GM23338 (cell line): Measurements from ENCODE around the gene ERC2. TPM values are rescaled to one million over a fixed set of nuclear protein-coding genes. Genes with fewer than 3 reads are reported as not detected.

ENCODE experiments used
- ATAC-seq: fragments of 200-7000 bp; cut with Tn5 transposase; 3 replicates; pipeline ENCODE4 v1.9.1; 2020
- DNase-seq: peaks from one replicate; pipeline ENCODE4 v3.0.0-alpha.2; 2015; ENCODE audit warnings: low spot score
- H2AFZ ChIP-seq: fragments of 200-600 bp; sonication (generic); 2 replicates; pipeline ENCODE4 v1.8.0; 2016; ENCODE audit warnings: antibody characterized with exemption, mild to moderate bottlenecking, moderate library complexity
- H3F3A ChIP-seq: fragments of 200-600 bp; sonication (generic); replicated peaks from 2 replicates; pipeline ENCODE4 v1.8.0; 2017; ENCODE audit warnings: antibody characterized with exemption, mixed run types, low read depth
- H3K27ac ChIP-seq: fragments of 200-600 bp; sonication (generic); 2 replicates; pipeline ENCODE4 v1.6.1; 2016; ENCODE audit warnings: low read depth
- H3K27me3 ChIP-seq: fragments of 200-600 bp; sonication (generic); 2 replicates; pipeline ENCODE4 v1.8.0; 2016; ENCODE audit warnings: mild to moderate bottlenecking, mixed run types, moderate library complexity; ENCODE audit not compliant: insufficient read depth
- H3K36me3 ChIP-seq: fragments of 200-600 bp; sonication (generic); 2 replicates; pipeline ENCODE4 v1.8.0; 2016; ENCODE audit warnings: mild to moderate bottlenecking; ENCODE audit not compliant: insufficient read depth
- H3K4me1 ChIP-seq: fragments of 200-600 bp; sonication (generic); 2 replicates; pipeline ENCODE4 v1.8.0; 2016; ENCODE audit warnings: mild to moderate bottlenecking, moderate library complexity; ENCODE audit not compliant: insufficient read depth
- H3K4me2 ChIP-seq: fragments of 200-600 bp; sonication (generic); 2 replicates; pipeline ENCODE4 v1.7.1; 2017; ENCODE audit warnings: mixed run types
- H3K4me3 ChIP-seq: fragments of 200-600 bp; sonication (generic); 2 replicates; pipeline ENCODE4 v1.6.1; 2016; ENCODE audit warnings: mixed run types
- H3K79me2 ChIP-seq: fragments of 200-600 bp; sonication (generic); replicated peaks from 2 replicates; pipeline ENCODE4 v1.8.0; 2017; ENCODE audit warnings: mild to moderate bottlenecking; ENCODE audit not compliant: insufficient read depth
- H3K9me2 ChIP-seq: fragments of 200-600 bp; sonication (generic); 2 replicates; pipeline ENCODE4 v1.8.0; 2017; ENCODE audit not compliant: insufficient read depth
- H4K20me1 ChIP-seq: fragments of 200-600 bp; sonication (generic); replicated peaks from 2 replicates; pipeline ENCODE4 v1.8.0; 2017; ENCODE audit warnings: mild to moderate bottlenecking; ENCODE audit not compliant: insufficient read depth
- H3K27ac Mint-ChIP-seq: 2 replicates; pipeline ENCODE4 v1.8.0; 2020; ENCODE audit warnings: inconsistent platforms, mild to moderate bottlenecking, moderate library complexity, mixed read lengths
- H3K27me3 Mint-ChIP-seq: 3 replicates; pipeline ENCODE4 v1.8.0; 2022; ENCODE audit warnings: low read depth, mild to moderate bottlenecking, moderate library complexity, mixed read lengths, inconsistent platforms; ENCODE audit not compliant: insufficient read depth, poor library complexity
- H3K36me3 Mint-ChIP-seq: 3 replicates; pipeline ENCODE4 v1.8.0; 2021; ENCODE audit warnings: low read depth, mild to moderate bottlenecking, inconsistent platforms, moderate library complexity, mixed read lengths
- H3K4me1 Mint-ChIP-seq: 3 replicates; pipeline ENCODE4 v1.8.0; 2020; ENCODE audit warnings: mild to moderate bottlenecking, inconsistent platforms, mixed read lengths
- H3K4me3 Mint-ChIP-seq: 3 replicates; pipeline ENCODE4 v1.8.0; 2021; ENCODE audit warnings: moderate library complexity, mild to moderate bottlenecking, inconsistent platforms, mixed read lengths
- H3K9me3 Mint-ChIP-seq: 3 replicates; pipeline ENCODE4 v1.8.0; 2020; ENCODE audit warnings: moderate library complexity, mild to moderate bottlenecking, inconsistent platforms, mixed read lengths
- EZH2 ChIP-seq: fragments of 200-600 bp; sonication (generic); IDR thresholded peaks from one replicate; pipeline ENCODE4 v1.8.0; 2017; ENCODE audit warnings: antibody characterized with exemption, mild to moderate bottlenecking, low read depth; ENCODE audit not compliant: unreplicated experiment
- EZH2phosphoT487 ChIP-seq: fragments of 200-600 bp; sonication (generic); IDR thresholded peaks from one replicate; pipeline ENCODE4 v1.8.1; 2018; ENCODE audit warnings: antibody characterized with exemption; ENCODE audit not compliant: unreplicated experiment
- JUNB ChIP-seq: IDR thresholded peaks from one replicate; pipeline ENCODE4 v1.6.1; 2016; ENCODE audit warnings: antibody characterized with exemption; ENCODE audit not compliant: unreplicated experiment
- NANOG ChIP-seq: IDR thresholded peaks from 2 replicates; pipeline ENCODE4 v1.6.1; 2016; ENCODE audit warnings: antibody characterized with exemption, borderline replicate concordance
- POLR2AphosphoS5 ChIP-seq: IDR thresholded peaks from 2 replicates; pipeline ENCODE4 v1.6.1; 2016; ENCODE audit warnings: antibody characterized with exemption, low read depth
- STAT1 ChIP-seq: IDR thresholded peaks from one replicate; pipeline ENCODE4 v1.6.1; 2016; ENCODE audit warnings: antibody characterized with exemption; ENCODE audit not compliant: unreplicated experiment
- ZNF114 ChIP-seq: fragments of 250-450 bp; sonication (Bioruptor Pico); IDR thresholded peaks from 2 replicates; pipeline ENCODE4 v1.5.0; 2020; ENCODE audit warnings: mild to moderate bottlenecking, moderate library complexity
- ZNF331 ChIP-seq: fragments of 250-450 bp; sonication (Bioruptor Pico); IDR thresholded peaks from 2 replicates; pipeline ENCODE4 v1.5.0; 2020; ENCODE audit warnings: low read depth, mild to moderate bottlenecking, moderate library complexity
- ZNF462 ChIP-seq: fragments of 250-450 bp; sonication (Bioruptor Pico); IDR thresholded peaks from 2 replicates; pipeline ENCODE4 v1.5.0; 2020; ENCODE audit warnings: mild to moderate bottlenecking, moderate library complexity
- polyA plus RNA-seq: library from polyadenylated mRNA; unstranded; fragments of >200 nt; fragmentation: Nextera tagmentation; extraction: Ambion mirVana; gene quantifications from 2 replicates; pipeline ENCODE4 v1.2.1, GENCODE V29; 2016
- total RNA-seq: library from RNA; depleted of rRNA; stranded (reverse); fragments of >200 nt; shearing (Covaris generic); gene quantifications from 2 replicates; pipeline ENCODE4 v1.2.3, GENCODE V29; 2014
- TF ChIP-seq, protein P1 (sequence below), 2 experiments: fragments of 200-600 bp in 1 of 2; sonication (generic) in 1 of 2; conservative IDR thresholded peaks; 2 replicates each; pipeline versions ENCODE4 v1.5.1 to v1.6.1; 2016 to 2017; ENCODE audit warnings: antibody characterized with exemption in 2 of 2, low read depth in 2 of 2, mild to moderate bottlenecking in 2 of 2, moderate library complexity in 1 of 2
- TF ChIP-seq, protein P2 (sequence below): IDR thresholded peaks from 2 replicates; pipeline ENCODE4 v1.6.1; 2016; ENCODE audit warnings: antibody characterized with exemption
- TF ChIP-seq, protein P3 (sequence below): IDR thresholded peaks from one replicate; pipeline ENCODE4 v1.6.1; 2018; ENCODE audit warnings: antibody characterized with exemption; ENCODE audit not compliant: unreplicated experiment

The ERC2 gene
- total and polyA plus RNA-seq, 2 experiments from 2014 or later = 11.8 to 13.7 TPM

- no peaks in the 10 kb centered on the region for H3K27me3 ChIP-seq
- ATAC-seq (no peak), DNase-seq (no peak)
- Mint-ChIP-seq H3K27ac (no peak overlapping the region), H3K27me3 (no peaks in the 10 kb centered on the region), H3K4me3 (no peak overlapping the region), H3K36me3 (no peaks in the 10 kb centered on the region), H3K4me1 (no peaks in the 10 kb centered on the region; the same call in 2 of the 3 replicates), H3K9me3 (no peaks in the 10 kb centered on the region)
- 0 out of 2 replicates have a peak, but pooled peaks cover 2% of the 10 kb centered on the region for H3K9me2 ChIP-seq
- H3K4me3 ChIP-seq = no peak overlapping the region
- no peak overlapping the region for H3K27ac ChIP-seq
- H3K4me1 ChIP-seq = no peaks in the 10 kb centered on the region
- H3K79me2 ChIP-seq = no peaks in the 10 kb centered on the region
- no peaks in the 10 kb centered on the region; the same call in 1 of the 2 replicates for H4K20me1 ChIP-seq
- no peak for TF ChIP-seq STAT1
- no peak for TF ChIP-seq POLR2AphosphoS5
- TF ChIP-seq, protein P1, sequence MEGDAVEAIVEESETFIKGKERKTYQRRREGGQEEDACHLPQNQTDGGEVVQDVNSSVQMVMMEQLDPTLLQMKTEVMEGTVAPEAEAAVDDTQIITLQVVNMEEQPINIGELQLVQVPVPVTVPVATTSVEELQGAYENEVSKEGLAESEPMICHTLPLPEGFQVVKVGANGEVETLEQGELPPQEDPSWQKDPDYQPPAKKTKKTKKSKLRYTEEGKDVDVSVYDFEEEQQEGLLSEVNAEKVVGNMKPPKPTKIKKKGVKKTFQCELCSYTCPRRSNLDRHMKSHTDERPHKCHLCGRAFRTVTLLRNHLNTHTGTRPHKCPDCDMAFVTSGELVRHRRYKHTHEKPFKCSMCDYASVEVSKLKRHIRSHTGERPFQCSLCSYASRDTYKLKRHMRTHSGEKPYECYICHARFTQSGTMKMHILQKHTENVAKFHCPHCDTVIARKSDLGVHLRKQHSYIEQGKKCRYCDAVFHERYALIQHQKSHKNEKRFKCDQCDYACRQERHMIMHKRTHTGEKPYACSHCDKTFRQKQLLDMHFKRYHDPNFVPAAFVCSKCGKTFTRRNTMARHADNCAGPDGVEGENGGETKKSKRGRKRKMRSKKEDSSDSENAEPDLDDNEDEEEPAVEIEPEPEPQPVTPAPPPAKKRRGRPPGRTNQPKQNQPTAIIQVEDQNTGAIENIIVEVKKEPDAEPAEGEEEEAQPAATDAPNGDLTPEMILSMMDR (conservative IDR thresholded peaks at IDR 0.05; ENCODE audit: low read depth in 2 of 2) = no peak
- TF ChIP-seq ZNF114 (CRISPR knock-in tag) = no peak
- TF ChIP-seq, protein P2, sequence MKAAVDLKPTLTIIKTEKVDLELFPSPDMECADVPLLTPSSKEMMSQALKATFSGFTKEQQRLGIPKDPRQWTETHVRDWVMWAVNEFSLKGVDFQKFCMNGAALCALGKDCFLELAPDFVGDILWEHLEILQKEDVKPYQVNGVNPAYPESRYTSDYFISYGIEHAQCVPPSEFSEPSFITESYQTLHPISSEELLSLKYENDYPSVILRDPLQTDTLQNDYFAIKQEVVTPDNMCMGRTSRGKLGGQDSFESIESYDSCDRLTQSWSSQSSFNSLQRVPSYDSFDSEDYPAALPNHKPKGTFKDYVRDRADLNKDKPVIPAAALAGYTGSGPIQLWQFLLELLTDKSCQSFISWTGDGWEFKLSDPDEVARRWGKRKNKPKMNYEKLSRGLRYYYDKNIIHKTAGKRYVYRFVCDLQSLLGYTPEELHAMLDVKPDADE = no peak
- no peak for TF ChIP-seq JUNB
- no peak for TF ChIP-seq ZNF331 (CRISPR knock-in tag)
- TF ChIP-seq EZH2phosphoT487 = no peak
- TF ChIP-seq, protein P3, sequence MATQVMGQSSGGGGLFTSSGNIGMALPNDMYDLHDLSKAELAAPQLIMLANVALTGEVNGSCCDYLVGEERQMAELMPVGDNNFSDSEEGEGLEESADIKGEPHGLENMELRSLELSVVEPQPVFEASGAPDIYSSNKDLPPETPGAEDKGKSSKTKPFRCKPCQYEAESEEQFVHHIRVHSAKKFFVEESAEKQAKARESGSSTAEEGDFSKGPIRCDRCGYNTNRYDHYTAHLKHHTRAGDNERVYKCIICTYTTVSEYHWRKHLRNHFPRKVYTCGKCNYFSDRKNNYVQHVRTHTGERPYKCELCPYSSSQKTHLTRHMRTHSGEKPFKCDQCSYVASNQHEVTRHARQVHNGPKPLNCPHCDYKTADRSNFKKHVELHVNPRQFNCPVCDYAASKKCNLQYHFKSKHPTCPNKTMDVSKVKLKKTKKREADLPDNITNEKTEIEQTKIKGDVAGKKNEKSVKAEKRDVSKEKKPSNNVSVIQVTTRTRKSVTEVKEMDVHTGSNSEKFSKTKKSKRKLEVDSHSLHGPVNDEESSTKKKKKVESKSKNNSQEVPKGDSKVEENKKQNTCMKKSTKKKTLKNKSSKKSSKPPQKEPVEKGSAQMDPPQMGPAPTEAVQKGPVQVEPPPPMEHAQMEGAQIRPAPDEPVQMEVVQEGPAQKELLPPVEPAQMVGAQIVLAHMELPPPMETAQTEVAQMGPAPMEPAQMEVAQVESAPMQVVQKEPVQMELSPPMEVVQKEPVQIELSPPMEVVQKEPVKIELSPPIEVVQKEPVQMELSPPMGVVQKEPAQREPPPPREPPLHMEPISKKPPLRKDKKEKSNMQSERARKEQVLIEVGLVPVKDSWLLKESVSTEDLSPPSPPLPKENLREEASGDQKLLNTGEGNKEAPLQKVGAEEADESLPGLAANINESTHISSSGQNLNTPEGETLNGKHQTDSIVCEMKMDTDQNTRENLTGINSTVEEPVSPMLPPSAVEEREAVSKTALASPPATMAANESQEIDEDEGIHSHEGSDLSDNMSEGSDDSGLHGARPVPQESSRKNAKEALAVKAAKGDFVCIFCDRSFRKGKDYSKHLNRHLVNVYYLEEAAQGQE = no peak
- no peak for TF ChIP-seq ZNF462
- TF ChIP-seq NANOG = no peak
- no peak for TF ChIP-seq EZH2
- no peaks in the 10 kb centered on the region for H3K36me3 ChIP-seq
- no peak overlapping the region for H3K4me2 ChIP-seq
- H3F3A ChIP-seq = no peaks in the 10 kb centered on the region
- H2AFZ ChIP-seq = no peak overlapping the region
Measured at GRCh38 chr3:55939287-55939686, 529.0 kb downstream of the ERC2 start.
